ENCODE data around the gene RRAGD.

Gene RRAGD

GRCh38 chr6:89413006-89413400 is 930 bp upstream of the RRAGD start:
- Histone ChIP-seq H2BK120ac (ENCODE audit: low read depth, low read length) (no peak overlapping the region), H3K36me3 (ENCODE audit: control insufficient read depth in 1 of 2, insufficient read depth in 2 of 2, low read depth in 1 of 2, low read length in 2 of 2) (no peaks in the 10 kb centered on the region)
- WGBS, result 59% methylated on average over 8 of the region's 9 CpGs

GRCh38 chr6:89411145-89412070 is 665 bp downstream of the RRAGD start:
- Histone ChIP-seq H2AK5ac (ENCODE audit: low read length, severe bottlenecking) (no peak overlapping the region), H2AFZ (ENCODE audit: low read depth, low read length) (peak overlapping the region; percentile 76), H3K14ac (ENCODE audit: low read length in 2 of 2) (no peak overlapping the region), H2BK15ac (ENCODE audit: low read depth, poor library complexity, severe bottlenecking) (no peak overlapping the region), H4K8ac (ENCODE audit: low read length) (no peak overlapping the region), H3K23ac (ENCODE audit: low read length in 2 of 2) (peak overlapping the region in 1 of 2 experiments; percentile 42), H3K9ac (ENCODE audit: low read length) (peak overlapping the region; percentile 77), H2BK12ac (ENCODE audit: low read length in 2 of 2) (no peak overlapping the region), H3K4me3 (ENCODE audit: insufficient read depth in 1 of 2, low read depth in 1 of 2, low read length in 2 of 2) (peak overlapping the region; percentile 59 to 77), H3K18ac (ENCODE audit: low read depth in 1 of 2, low read length in 2 of 2) (peak overlapping the region in 1 of 2 experiments; percentile 57), H3K4me2 (ENCODE audit: low read length, poor library complexity, severe bottlenecking) (peak overlapping the region; percentile 93), H3K36me3 (ENCODE audit: control insufficient read depth in 1 of 2, insufficient read depth in 2 of 2, low read depth in 1 of 2, low read length in 2 of 2) (no peaks in the 10 kb centered on the region), H3K79me1 (replicated peaks; ENCODE audit: low read length, poor library complexity, severe bottlenecking) (no peaks in the 10 kb centered on the region), H2BK120ac (ENCODE audit: low read depth, low read length) (no peak overlapping the region), H3K27ac (ENCODE audit: low read length, poor library complexity, severe bottlenecking) (no peak overlapping the region), H2BK5ac (ENCODE audit: low read depth, low read length, poor library complexity, severe bottlenecking) (no peak overlapping the region), H3K27me3 (ENCODE audit: control insufficient read depth in 1 of 2, insufficient read depth in 1 of 2, low read length in 2 of 2) (peaks cover 40 to 63% of the 10 kb centered on the region in 2 experiments), H3K9me3 (ENCODE audit: control insufficient read depth, low read length) (no peaks in the 10 kb centered on the region), H4K91ac (ENCODE audit: low read length) (no peak overlapping the region), H3K4ac (ENCODE audit: low read depth in 1 of 2, low read length in 2 of 2) (no peak overlapping the region), H3K4me1 (ENCODE audit: control insufficient read depth, insufficient read depth, low read depth, low read length) (peaks cover 14% of the 10 kb centered on the region)
- under 1% methylated on average over 68 of the region's 93 CpGs for WGBS
- peak; percentile 33 for DNase-seq

More at GRCh38 chr6:89413006-89413400, 930 bp upstream of the RRAGD start:
- Histone ChIP-seq H3K4ac (ENCODE audit: low read depth in 1 of 2, low read length in 2 of 2) (no peak overlapping the region), H3K9me3 (ENCODE audit: control insufficient read depth, low read length) (no peaks in the 10 kb centered on the region), H2BK15ac (ENCODE audit: low read depth, poor library complexity, severe bottlenecking) (no peak overlapping the region), H4K91ac (ENCODE audit: low read length) (no peak overlapping the region), H3K4me3 (ENCODE audit: insufficient read depth in 1 of 2, low read depth in 1 of 2, low read length in 2 of 2) (no peak overlapping the region), H3K23ac (ENCODE audit: low read length in 2 of 2) (no peak overlapping the region), H3K27me3 (ENCODE audit: control insufficient read depth in 1 of 2, insufficient read depth in 1 of 2, low read length in 2 of 2) (peaks cover 40 to 50% of the 10 kb centered on the region in 2 experiments), H2BK12ac (ENCODE audit: low read length in 2 of 2) (no peak overlapping the region), H3K4me2 (ENCODE audit: low read length, poor library complexity, severe bottlenecking) (no peak overlapping the region), H3K4me1 (ENCODE audit: control insufficient read depth, insufficient read depth, low read depth, low read length) (peaks cover 14% of the 10 kb centered on the region), H3K18ac (ENCODE audit: low read depth in 1 of 2, low read length in 2 of 2) (no peak overlapping the region), H2AFZ (ENCODE audit: low read depth, low read length) (no peak overlapping the region), H2BK5ac (ENCODE audit: low read depth, low read length, poor library complexity, severe bottlenecking) (no peak overlapping the region), H2AK5ac (ENCODE audit: low read length, severe bottlenecking) (no peak overlapping the region), H3K9ac (ENCODE audit: low read length) (peak overlapping the region; percentile 77), H3K14ac (ENCODE audit: low read length in 2 of 2) (no peak overlapping the region), H3K79me1 (replicated peaks; ENCODE audit: low read length, poor library complexity, severe bottlenecking) (no peaks in the 10 kb centered on the region), H4K8ac (ENCODE audit: low read length) (no peak overlapping the region), H3K27ac (ENCODE audit: low read length, poor library complexity, severe bottlenecking) (no peak overlapping the region)
- no peak for DNase-seq

- no peak overlapping the region for H3K18ac ChIP-seq (ENCODE audit: low read depth in 1 of 2, low read length in 2 of 2)
- H2AK5ac ChIP-seq (ENCODE audit: low read length, severe bottlenecking), result no peak overlapping the region
- H2BK12ac ChIP-seq (ENCODE audit: low read length in 2 of 2), result no peak overlapping the region
- H3K27me3 ChIP-seq (ENCODE audit: control insufficient read depth in 1 of 2, insufficient read depth in 1 of 2, low read length in 2 of 2), result peaks cover 35 to 63% of the 10 kb centered on the region in 2 experiments
- no peak overlapping the region for H3K27ac ChIP-seq (ENCODE audit: low read length, poor library complexity, severe bottlenecking)
- H3K36me3 ChIP-seq (ENCODE audit: control insufficient read depth in 1 of 2, insufficient read depth in 2 of 2, low read depth in 1 of 2, low read length in 2 of 2), result no peaks in the 10 kb centered on the region
- no peak overlapping the region for H2BK5ac ChIP-seq (ENCODE audit: low read depth, low read length, poor library complexity, severe bottlenecking)
- 16% methylated on average over 4 of the region's 4 CpGs for WGBS
- no peak overlapping the region for H4K91ac ChIP-seq (ENCODE audit: low read length)
- H3K4ac ChIP-seq (ENCODE audit: low read depth in 1 of 2, low read length in 2 of 2), result no peak overlapping the region
- H2BK15ac ChIP-seq (ENCODE audit: low read depth, poor library complexity, severe bottlenecking), result no peak overlapping the region
- DNase-seq, result no peak
- H3K4me3 ChIP-seq (ENCODE audit: insufficient read depth in 1 of 2, low read depth in 1 of 2, low read length in 2 of 2), result peak overlapping the region; percentile 59 to 77
- no peaks in the 10 kb centered on the region for H3K9me3 ChIP-seq (ENCODE audit: control insufficient read depth, low read length)
- no peak overlapping the region for H2BK120ac ChIP-seq (ENCODE audit: low read depth, low read length)
- H3K9ac ChIP-seq (ENCODE audit: low read length), result peak overlapping the region; percentile 77
- H4K8ac ChIP-seq (ENCODE audit: low read length), result no peak overlapping the region
- no peaks in the 10 kb centered on the region for H3K79me1 ChIP-seq (replicated peaks; ENCODE audit: low read length, poor library complexity, severe bottlenecking)
- H2AFZ ChIP-seq (ENCODE audit: low read depth, low read length), result no peak overlapping the region
- no peak overlapping the region for H3K14ac ChIP-seq (ENCODE audit: low read length in 2 of 2)
- H3K23ac ChIP-seq (ENCODE audit: low read length in 2 of 2), result no peak overlapping the region
- peak overlapping the region; percentile 93 for H3K4me2 ChIP-seq (ENCODE audit: low read length, poor library complexity, severe bottlenecking)
- peaks cover 14% of the 10 kb centered on the region for H3K4me1 ChIP-seq (ENCODE audit: control insufficient read depth, insufficient read depth, low read depth, low read length)
These were observed 1.3 kb downstream of the RRAGD start for GRCh38 chr6:89410788-89411144.

GRCh38 chr6:89410231-89410761 is 1.8 kb downstream of the RRAGD start:
- no peak overlapping the region for H3K4ac ChIP-seq (ENCODE audit: low read depth in 1 of 2, low read length in 2 of 2)
- H3K4me3 ChIP-seq (ENCODE audit: insufficient read depth in 1 of 2, low read depth in 1 of 2, low read length in 2 of 2), result peak overlapping the region in 1 of 2 experiments; percentile 77
- no peak overlapping the region for H2BK15ac ChIP-seq (ENCODE audit: low read depth, poor library complexity, severe bottlenecking)
- H2AFZ ChIP-seq (ENCODE audit: low read depth, low read length), result no peak overlapping the region
- no peak overlapping the region for H3K23ac ChIP-seq (ENCODE audit: low read length in 2 of 2)
- H2BK12ac ChIP-seq (ENCODE audit: low read length in 2 of 2), result no peak overlapping the region
- H3K18ac ChIP-seq (ENCODE audit: low read depth in 1 of 2, low read length in 2 of 2), result no peak overlapping the region
- H3K79me1 ChIP-seq (replicated peaks; ENCODE audit: low read length, poor library complexity, severe bottlenecking), result no peaks in the 10 kb centered on the region
- H3K9ac ChIP-seq (ENCODE audit: low read length), result peak overlapping the region; percentile 77
- H3K4me2 ChIP-seq (ENCODE audit: low read length, poor library complexity, severe bottlenecking), result no peak overlapping the region
- H3K14ac ChIP-seq (ENCODE audit: low read length in 2 of 2), result no peak overlapping the region
- H3K27ac ChIP-seq (ENCODE audit: low read length, poor library complexity, severe bottlenecking), result no peak overlapping the region
- H2BK120ac ChIP-seq (ENCODE audit: low read depth, low read length), result no peak overlapping the region
- no peak overlapping the region for H4K8ac ChIP-seq (ENCODE audit: low read length)
- WGBS, result 28% methylated on average over 8 of the region's 10 CpGs
- no peak for DNase-seq
- no peaks in the 10 kb centered on the region for H3K36me3 ChIP-seq (ENCODE audit: control insufficient read depth in 1 of 2, insufficient read depth in 2 of 2, low read depth in 1 of 2, low read length in 2 of 2)
- H3K4me1 ChIP-seq (ENCODE audit: control insufficient read depth, insufficient read depth, low read depth, low read length), result peaks cover 14% of the 10 kb centered on the region
- H3K9me3 ChIP-seq (ENCODE audit: control insufficient read depth, low read length), result no peaks in the 10 kb centered on the region
- H3K27me3 ChIP-seq (ENCODE audit: control insufficient read depth in 1 of 2, insufficient read depth in 1 of 2, low read length in 2 of 2), result peaks cover 31 to 66% of the 10 kb centered on the region in 2 experiments
- H2BK5ac ChIP-seq (ENCODE audit: low read depth, low read length, poor library complexity, severe bottlenecking), result no peak overlapping the region
- no peak overlapping the region for H4K91ac ChIP-seq (ENCODE audit: low read length)
- H2AK5ac ChIP-seq (ENCODE audit: low read length, severe bottlenecking), result no peak overlapping the region

Measured in mesenchymal stem cell (in vitro differentiated cells and primary cell).